GM21423 (cell line): Measurements from ENCODE around the gene SRSF4.
"Not testable (repeated sequence)": the region's sequence is repeated elsewhere in the genome, so short reads cannot be mapped to it uniquely, and the experiment has no call there.

Experiments used
- ATAC-seq: cut with Tn5 transposase; IDR thresholded peaks from one replicate; pipeline ENCODE4 v1.9.1; 2021; ENCODE audit warnings: mild to moderate bottlenecking, moderate library complexity; ENCODE audit not compliant: unreplicated experiment

The SRSF4 gene

GRCh38 chr1:29181413-29182225, at the start of gene SRSF4:
SRSF4 (minus strand) TSS chr1:29181900; CDS start chr1:29181752, 148 bp downstream.
- peak; percentile 92 for ATAC-seq

DNA sequence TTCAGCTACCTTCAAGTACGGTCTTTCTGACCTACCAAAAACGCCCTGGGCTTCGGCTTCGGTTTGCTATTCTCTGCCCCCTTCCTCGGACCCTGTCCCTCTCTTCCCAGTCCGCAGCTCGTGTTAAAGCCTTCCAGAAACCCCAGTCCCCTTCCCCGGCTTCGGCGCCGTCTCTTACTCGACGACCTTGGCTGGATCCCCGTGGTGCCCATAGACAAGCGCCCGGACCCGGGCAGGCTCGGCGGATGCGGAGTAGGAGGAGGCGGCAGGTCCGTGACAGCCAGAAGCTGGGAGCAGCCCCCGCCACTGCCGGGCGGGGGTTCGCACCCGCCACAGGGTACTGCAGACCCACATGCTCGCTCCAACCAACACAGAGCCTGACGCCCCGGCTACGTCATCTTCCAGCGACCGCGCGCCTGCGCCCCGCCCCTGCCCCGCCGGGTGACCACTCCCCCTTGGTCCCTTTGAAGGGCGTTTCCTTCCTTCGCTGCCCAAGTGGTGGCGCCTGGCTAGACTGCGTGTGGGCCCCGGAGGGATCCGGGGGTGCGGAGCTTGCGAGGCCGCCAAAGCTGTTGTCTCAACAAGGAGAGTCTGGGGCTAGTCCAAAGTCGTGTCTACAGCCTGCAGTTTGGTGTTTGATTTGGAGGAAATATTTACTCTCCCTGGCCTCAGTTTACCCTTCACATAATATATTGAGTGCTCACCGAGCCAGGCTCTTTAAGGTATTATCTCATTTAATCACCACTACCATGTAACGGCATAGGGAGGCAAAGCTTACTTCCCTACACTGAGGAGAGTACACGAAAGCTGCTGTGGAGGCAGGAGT, 49.1 kb upstream of the SRSF4 start, which contains the start of gene MECR:
TSS of gene MECR (minus strand) at position 382 of the 826 bp plus-strand sequence. CDS start at position 354, 28 bp downstream.
- ATAC-seq, result peak; percentile 94

DNA sequence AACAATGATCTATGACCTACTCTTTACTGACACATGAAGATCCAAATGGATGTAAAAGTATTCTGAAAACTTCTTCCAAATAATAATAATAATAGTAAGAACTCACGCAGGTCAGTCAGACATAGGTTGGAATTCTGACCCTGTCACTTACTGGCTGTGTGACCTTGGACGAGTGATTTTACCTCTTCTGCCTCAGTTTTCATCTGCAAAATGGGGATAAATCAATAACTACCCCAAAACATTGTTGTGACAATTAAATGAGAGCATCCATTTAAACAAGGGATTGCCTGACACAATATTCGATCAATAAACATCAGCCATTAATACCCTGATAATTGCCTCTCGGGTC, 48.5 kb upstream of the SRSF4 start:
- ATAC-seq, result no peak

DNA sequence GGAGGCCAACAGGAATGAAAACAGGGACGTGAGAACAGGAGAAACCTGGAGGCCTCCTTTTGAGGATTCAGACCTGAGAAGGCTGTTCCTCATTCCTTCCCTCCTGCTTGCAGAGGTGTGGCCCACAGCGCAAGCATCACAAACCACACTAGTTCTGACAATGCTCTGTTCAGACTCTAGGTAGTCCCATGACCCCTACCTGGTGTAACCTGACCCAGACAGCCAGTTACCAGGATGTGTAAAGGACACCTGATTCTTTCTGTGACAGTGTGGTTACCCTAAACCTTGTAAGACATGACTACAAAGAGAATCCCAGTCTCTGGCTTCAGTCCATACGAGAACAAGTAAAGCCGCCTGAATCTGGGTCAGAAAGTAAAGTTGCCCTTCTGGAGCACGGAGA, 45.8 kb upstream of the SRSF4 start:
- no peak for ATAC-seq

DNA sequence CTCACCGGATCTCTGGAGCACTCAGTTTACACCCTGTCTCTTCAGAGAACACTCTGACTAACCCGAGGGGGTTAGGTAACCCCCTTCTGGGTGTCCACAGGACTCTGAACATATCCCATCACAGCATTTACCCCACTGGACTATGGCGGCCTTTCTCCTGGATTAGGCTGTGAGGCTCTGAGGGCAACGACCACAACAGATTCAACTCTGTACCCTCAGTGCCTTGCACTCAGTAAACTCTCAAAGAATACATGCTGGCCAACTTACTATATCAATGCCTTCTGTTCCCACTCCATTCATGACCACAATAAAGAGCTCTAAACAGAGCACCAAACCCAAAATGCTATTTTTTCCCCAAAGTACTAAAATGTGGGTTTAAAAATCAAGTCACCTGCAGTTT, 43.7 kb upstream of the SRSF4 start:
- ATAC-seq, result no peak

DNA sequence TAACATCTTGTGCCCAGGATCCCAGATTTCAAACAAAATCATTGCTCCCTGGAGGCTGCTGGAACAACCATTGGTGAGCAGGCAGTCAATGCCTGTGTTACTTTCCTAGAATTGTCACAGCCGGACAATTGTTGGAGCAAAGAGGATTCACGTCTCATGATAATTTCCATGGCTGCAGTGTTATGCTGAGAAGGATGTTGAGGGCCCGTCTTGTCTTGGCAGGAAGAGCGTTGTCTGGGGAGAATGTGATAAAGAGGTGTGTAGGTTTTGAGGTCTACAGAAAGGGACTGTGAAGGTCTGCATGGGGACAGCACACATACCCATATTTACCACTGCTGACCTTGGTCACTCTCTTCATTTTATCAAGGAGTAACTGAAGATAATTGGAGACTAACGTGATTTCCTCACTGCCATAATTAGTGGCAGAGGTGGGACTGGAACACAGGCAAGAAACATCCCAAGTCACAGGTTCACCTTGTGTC, 42.7 kb upstream of the SRSF4 start:
- no peak for ATAC-seq

GRCh38 chr1:29223521-29223920, 41.8 kb upstream of the SRSF4 start:
- no peak for ATAC-seq

GRCh38 chr1:29222686-29223085, 41.0 kb upstream of the SRSF4 start:
- ATAC-seq, result no peak

DNA sequence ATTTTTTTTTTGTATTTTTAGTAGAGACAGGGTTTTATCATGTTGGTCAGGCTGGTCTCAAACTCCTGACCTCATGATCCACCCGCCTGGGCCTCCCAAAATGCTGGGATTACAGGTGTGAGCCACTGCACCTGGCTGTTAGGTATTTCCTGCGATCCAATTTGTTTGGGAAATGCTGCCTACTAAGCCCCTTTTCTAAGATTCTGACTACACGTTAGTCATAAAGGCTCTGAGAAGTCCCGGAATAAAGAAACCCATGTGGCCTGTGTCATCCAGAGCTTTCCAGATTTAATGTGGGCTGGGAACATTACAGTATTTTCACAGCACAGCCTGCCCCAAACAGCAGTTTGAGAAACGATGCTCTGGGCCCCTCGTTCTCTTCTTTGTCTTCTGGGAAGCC, 40.6 kb upstream of the SRSF4 start:
- ATAC-seq, result not testable (repeated sequence)

DNA sequence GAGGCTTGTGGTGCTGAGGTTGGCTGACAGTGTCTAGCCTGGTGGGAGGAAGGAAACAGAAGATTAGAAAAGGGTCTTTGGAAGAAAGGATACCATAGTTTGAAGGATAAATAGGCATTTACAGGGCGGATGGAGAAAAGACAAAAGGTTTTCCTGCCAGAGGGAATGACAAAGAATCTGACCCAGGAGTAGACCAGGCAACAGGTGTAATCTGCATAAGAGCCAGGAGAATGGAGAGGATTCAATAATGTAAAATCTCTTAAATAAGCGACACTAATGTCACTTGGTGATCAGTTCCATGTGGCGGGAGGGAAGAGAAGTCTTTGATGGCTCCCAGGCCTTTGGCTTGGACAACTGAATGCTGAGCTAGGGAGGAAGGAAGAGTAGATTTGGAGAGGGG, 39.6 kb upstream of the SRSF4 start:
- ATAC-seq, result no peak

- no peak for ATAC-seq
Observed at GRCh38 chr1:29218223-29218622, 36.5 kb upstream of the SRSF4 start.

- ATAC-seq, result no peak
Observed at GRCh38 chr1:29217633-29218032, 35.9 kb upstream of the SRSF4 start.

DNA sequence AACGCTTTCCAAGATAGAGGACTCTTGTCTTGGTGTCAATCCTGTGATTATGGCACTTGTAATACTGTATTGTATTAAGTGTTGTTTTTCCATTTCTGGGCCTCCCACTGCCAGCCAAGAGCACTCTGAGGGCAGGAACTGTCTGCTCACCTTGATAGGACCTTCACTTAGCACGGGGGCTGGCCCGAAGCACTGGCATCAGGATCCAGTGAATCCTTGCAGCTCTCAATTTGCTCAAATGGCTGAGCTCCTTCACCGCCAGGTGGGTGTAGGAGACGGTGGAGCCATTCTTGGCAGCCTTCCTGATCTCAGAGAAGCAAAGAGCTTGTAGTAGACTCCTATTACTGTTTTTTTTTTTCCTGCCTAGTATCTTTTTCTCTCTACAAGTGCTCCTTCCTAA, 31.4 kb upstream of the SRSF4 start:
- no peak for ATAC-seq

DNA sequence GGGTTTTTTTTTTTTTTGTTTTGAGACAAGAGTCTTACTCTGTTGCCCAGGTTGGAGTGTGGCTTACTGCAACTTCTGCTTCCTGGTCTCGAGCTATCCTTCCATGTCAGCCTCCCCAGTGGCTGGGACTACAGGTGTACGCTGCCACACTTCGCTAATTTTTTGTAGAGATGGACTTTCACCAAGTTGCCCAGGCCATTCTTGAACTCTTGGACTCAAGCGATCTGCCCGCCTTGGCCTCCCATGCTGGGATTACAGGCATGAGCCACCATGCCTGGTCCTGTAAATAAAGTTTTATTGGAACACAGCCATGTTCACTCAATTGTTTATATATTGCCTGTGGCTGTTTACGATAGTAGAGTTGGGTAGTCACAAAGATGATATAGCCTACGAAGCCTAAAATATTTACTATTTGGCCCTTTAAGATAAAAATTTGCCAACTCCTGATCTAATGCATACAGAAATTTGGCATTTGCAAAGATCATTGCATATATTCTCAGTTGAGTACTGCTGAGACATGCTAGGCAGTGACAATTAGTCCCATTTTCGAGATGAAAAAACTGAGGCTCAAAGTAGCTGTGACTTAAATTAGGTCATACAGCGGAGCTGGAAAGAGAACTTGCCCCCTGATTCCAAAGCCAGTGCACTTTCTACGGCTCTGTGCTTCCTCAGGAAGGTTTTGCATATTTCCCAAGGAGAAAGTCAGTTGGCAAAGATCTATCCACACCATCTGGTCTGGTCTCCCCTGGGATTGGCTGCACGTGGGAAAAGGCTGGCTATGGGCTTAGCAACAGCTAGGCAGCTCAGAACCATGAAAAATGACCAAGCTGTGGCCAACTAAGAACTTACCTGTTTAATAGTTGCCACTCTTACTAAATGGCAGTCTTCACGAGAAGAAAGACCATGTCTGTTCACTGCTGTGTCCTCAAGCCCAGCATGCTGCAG, 29.7 kb upstream of the SRSF4 start:
- no peak for ATAC-seq

DNA sequence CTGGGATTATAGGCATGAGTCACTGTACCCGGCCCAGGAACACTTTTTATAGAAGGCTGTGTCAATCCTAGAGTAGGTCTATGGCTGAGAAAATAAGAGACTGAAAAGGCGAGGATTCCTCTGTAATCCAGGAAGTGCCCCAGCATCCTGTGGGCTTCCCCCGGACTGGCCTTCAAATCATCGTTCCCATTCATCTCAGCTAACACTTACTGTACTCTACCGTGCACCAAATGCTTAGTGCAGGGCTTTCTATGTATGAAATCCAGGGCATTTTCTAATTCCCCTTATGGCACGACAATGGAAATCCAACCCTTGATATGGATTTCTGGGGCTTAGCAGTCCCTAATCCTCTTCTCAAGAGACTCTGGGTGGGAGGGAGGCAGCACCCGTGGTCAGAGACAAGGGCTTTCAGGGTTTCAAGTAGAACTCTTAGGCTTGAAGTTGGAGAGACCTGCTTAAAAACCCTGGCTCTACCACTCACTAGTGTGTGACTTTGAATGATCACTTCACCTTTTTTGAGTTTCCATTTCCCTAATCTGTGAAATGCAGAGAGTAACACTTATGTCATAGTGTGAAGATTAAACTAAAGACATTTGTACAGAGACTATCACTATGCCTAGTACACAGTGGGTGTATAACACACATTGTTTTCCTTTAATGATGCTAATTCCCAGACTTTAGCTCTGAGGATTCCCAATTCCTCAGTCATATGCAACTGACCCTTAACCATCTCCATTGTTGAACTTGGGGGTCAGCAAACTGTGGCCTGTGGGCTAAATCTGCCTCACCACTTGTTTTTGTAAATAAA, 28.8 kb upstream of the SRSF4 start:
- peak; percentile 45 for ATAC-seq

GRCh38 chr1:29209173-29209572, 27.5 kb upstream of the SRSF4 start:
- no peak for ATAC-seq

GRCh38 chr1:29208442-29208841, 26.7 kb upstream of the SRSF4 start:
- ATAC-seq, result no peak

DNA sequence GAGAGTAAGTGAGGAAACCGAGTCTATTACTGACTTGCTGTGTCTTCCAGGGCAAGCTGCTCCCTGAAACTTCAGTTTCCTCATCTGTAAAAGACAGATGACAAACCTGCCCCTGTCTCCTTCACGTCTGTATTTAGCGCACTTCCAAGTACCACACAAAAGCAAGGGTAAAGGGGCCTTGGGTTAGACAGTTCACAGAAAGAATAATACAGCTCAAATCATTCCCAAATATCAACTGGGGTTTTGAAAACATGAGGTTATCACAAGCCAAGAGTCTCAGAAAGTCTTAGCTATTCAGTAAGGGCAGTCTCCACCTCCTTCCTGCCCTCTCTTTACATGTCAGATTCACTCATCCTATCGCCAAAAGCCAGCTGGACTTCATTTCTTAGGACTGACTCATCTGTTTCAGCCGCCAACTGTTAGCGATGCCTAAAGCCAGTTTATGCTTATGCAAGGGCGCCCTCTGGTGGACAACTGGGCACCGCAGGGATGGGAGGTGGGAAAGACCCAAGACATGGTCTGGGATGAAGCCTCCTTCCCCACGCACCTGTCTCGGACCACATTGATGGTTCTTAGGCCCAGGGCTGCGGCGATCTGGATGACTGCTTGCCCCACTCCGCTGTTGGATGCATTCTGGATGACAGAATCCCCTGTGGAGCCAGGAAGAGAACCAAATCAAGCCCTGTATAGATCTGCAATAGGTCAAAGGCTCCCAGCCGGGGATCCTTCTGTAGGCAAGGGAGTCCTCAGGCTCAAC, 21.1 kb upstream of the SRSF4 start:
- peak; percentile 70 for ATAC-seq

GRCh38 chr1:29202053-29202452, 20.4 kb upstream of the SRSF4 start:
- no peak for ATAC-seq
